ENCODE data around the gene MYO1D.

DNA sequence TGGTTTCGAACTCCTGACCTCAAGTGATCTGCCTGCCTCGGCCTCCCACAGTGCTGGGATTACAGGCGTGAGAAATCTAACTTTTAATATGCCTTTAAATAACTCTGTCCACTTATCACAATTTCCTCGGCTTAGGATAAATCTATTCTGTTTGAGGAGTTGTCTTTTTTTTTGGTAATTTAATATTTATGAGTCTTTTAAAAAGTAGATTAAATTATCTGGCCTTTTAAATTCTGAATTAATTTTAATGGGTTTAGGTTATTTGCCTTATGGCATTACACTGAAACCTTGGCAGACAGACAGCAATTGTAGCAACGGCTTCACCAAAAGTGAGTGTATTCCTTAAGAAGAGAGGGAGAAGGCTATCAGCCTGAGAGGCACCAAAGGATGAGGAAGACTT lies 66.2 kb downstream of the MYO1D start:
- TF ChIP-seq, protein P1, sequence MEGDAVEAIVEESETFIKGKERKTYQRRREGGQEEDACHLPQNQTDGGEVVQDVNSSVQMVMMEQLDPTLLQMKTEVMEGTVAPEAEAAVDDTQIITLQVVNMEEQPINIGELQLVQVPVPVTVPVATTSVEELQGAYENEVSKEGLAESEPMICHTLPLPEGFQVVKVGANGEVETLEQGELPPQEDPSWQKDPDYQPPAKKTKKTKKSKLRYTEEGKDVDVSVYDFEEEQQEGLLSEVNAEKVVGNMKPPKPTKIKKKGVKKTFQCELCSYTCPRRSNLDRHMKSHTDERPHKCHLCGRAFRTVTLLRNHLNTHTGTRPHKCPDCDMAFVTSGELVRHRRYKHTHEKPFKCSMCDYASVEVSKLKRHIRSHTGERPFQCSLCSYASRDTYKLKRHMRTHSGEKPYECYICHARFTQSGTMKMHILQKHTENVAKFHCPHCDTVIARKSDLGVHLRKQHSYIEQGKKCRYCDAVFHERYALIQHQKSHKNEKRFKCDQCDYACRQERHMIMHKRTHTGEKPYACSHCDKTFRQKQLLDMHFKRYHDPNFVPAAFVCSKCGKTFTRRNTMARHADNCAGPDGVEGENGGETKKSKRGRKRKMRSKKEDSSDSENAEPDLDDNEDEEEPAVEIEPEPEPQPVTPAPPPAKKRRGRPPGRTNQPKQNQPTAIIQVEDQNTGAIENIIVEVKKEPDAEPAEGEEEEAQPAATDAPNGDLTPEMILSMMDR (conservative IDR thresholded peaks at IDR 0.05; ENCODE audit: low read length) = no peak
- no peak for TF ChIP-seq EZH2phosphoT487 (IDR thresholded peaks at IDR 0.05; ENCODE audit: borderline replicate concordance, low read depth, low read length)
